Amniotic epithelial cell (primary cell): ENCODE data around the gene GINS3.

Source experiments
- DNase-seq: peaks from one replicate; pipeline ENCODE4 v3.0.0-alpha.2; 2010; ENCODE audit warnings: low read depth

Gene GINS3

GRCh38 chr16:58392215-58393137 is at the start of gene GINS3:
Gene GINS3 (plus strand): TSS chr16:58392471. CDS start chr16:58392602, 131 bp downstream.
- peak; percentile 91 for DNase-seq

- DNase-seq = no peak
Measured at GRCh38 chr16:58343562-58343961, 48.7 kb upstream of the GINS3 start.

GRCh38 chr16:58345574-58346354 is 46.5 kb upstream of the GINS3 start:
- no peak for DNase-seq

GRCh38 chr16:58346831-58347371 is 45.4 kb upstream of the GINS3 start:
- DNase-seq = no peak

- DNase-seq = peak; percentile 13
Measured at GRCh38 chr16:58348986-58349385, 43.3 kb upstream of the GINS3 start.

GRCh38 chr16:58352690-58353089 is 39.6 kb upstream of the GINS3 start:
- no peak for DNase-seq

- no peak for DNase-seq
Measured at GRCh38 chr16:58360041-58360634, 32.1 kb upstream of the GINS3 start.

GRCh38 chr16:58361726-58362125 is 30.5 kb upstream of the GINS3 start:
- DNase-seq = no peak

GRCh38 chr16:58363746-58364393 is 28.4 kb upstream of the GINS3 start:
- DNase-seq = no peak

GRCh38 chr16:58365623-58366022 is 26.6 kb upstream of the GINS3 start:
- no peak for DNase-seq

- DNase-seq = peak; percentile 63
Measured at GRCh38 chr16:58366247-58367031, 25.8 kb upstream of the GINS3 start.

GRCh38 chr16:58367252-58367651 is 25.0 kb upstream of the GINS3 start:
- DNase-seq = no peak

- no peak for DNase-seq
Measured at GRCh38 chr16:58371841-58372240, 20.4 kb upstream of the GINS3 start.

GRCh38 chr16:58375386-58375785 is 16.9 kb upstream of the GINS3 start:
- DNase-seq = no peak

GRCh38 chr16:58377932-58378331 is 14.3 kb upstream of the GINS3 start:
- DNase-seq = no peak

GRCh38 chr16:58378401-58378800 is 13.9 kb upstream of the GINS3 start:
- DNase-seq = no peak

- DNase-seq = no peak
Measured at GRCh38 chr16:58379736-58380135, 12.5 kb upstream of the GINS3 start.

- DNase-seq = no peak
Measured at GRCh38 chr16:58381661-58382060, 10.6 kb upstream of the GINS3 start.

- no peak for DNase-seq
Measured at GRCh38 chr16:58384437-58385055, 7.7 kb upstream of the GINS3 start.

GRCh38 chr16:58385218-58385773 is 7.0 kb upstream of the GINS3 start:
- DNase-seq = no peak
